ENCODE results near the gene CABP7. TPM values are rescaled to one million over a fixed set of nuclear protein-coding genes. Genes with fewer than 3 reads are reported as not detected.

Gene CABP7
- total and polyA plus RNA-seq, 12 donors: 0.77 to 15.1 (median 5.9) TPM

DNA sequence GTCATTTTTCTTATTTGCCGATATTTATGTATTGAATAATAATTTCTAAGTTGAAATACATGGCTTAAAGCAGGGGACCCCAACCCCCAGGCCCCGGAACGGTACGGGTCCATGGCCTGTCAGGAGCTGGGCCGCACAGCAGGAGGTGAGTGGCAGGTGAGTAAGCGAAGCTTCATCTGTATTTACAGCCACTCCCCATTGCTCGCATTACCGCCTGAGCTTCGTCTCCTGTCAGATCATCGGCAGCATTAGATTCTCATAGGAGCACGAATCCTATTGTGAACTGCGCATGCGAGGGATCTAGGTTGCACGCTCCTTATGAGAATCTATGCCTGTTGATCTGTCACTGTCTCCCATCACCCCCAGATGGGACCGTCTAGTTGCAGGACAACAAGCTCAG is 42.5 kb downstream of the CABP7 start:
- peaks cover 8 to 11% of the 10 kb centered on the region in 2 donors for H3K4me1 ChIP-seq (replicated peaks in 1 of 2)
- no peak for DNase-seq
- TF ChIP-seq CTCF (IDR thresholded peaks at IDR 0.05): no peak
- no peak for TF ChIP-seq POLR2A (IDR thresholded peaks at IDR 0.05)
- 80 to 93% (median 86%) methylated on average over 15 of the region's 15 CpGs for WGBS, 4 donors
- H3K9me3 ChIP-seq (replicated peaks in 1 of 3): no peaks in the 10 kb centered on the region
- intact Hi-C loops (cut with DNase I): no loop called here
- H3K27ac ChIP-seq: no peak overlapping the region
- H3K4me3 ChIP-seq: no peak overlapping the region
- no peaks in the 10 kb centered on the region for H3K36me3 ChIP-seq (replicated peaks in 1 of 2)
- H3K27me3 ChIP-seq: no peaks in the 10 kb centered on the region

GRCh38 chr22:29765905-29766631 is 46.3 kb downstream of the CABP7 start:
- H3K27ac ChIP-seq: peak overlapping the region in 4 of 5 donors; percentile 65 to 93 (median 84)
- H3K36me3 ChIP-seq (replicated peaks in 1 of 2): peaks cover 0 to 21% of the 10 kb centered on the region in 2 donors
- peak in 2 of 7 donors; percentile 25 to 57 for DNase-seq
- H3K4me3 ChIP-seq: peak overlapping the region in 3 of 4 donors; percentile 66 to 93 (median 85)
- no peak for TF ChIP-seq CTCF (IDR thresholded peaks at IDR 0.05)
- TF ChIP-seq POLR2A (IDR thresholded peaks at IDR 0.05): no peak
- H3K9me3 ChIP-seq (replicated peaks in 1 of 3): no peaks in the 10 kb centered on the region
- H3K27me3 ChIP-seq: no peaks in the 10 kb centered on the region
- 50 to 60% (median 55%) methylated on average over 13 to 15 of the region's 15 CpGs for WGBS, 4 donors
- intact Hi-C loops (cut with DNase I): no loop called here
- peaks cover 18 to 22% of the 10 kb centered on the region in 2 donors for H3K4me1 ChIP-seq (replicated peaks in 1 of 2)

DNA sequence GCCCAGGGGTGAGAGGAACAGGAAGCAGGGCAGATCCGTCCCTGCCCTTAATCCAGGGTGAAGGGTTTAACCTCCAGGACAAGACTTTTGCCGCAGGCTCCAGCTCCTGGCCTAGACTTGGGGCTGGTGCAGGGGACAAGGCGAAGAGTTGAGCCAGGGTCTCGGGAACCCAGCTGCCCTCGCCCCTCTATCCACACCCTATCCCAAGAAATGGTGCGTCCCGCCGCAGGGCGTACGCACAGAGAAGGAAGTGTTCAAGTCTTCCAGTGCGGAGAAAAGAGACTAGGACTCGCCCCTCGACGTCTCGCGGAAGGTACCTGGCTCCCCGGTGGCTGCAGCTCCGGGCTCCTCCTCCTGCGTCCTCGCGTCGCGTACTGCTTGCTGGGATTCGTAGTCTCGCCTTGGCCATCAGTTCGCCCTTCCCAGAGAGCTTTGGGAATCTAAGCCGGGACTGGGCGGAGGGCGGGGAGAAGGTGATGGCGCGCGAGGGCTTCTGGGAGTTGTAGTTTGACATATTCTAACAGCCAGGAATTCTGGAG is 46.9 kb downstream of the CABP7 start, which contains the start of gene ZMAT5:
Gene ZMAT5 (minus strand): TSS at position 376 of the 539 bp plus-strand sequence. CDS start 18,463 bp downstream, outside the sequence.
- H3K27ac ChIP-seq: peak within 1 kb of the TSS; percentile 65 to 93 (median 78)

More for the DNA sequence above, 46.9 kb downstream of the CABP7 start, which contains the start of gene ZMAT5:
- 0% methylated on average over 16 to 32 of the region's 32 CpGs for WGBS, 4 donors
- H3K36me3 ChIP-seq (replicated peaks in 1 of 2): peaks cover 0 to 22% of the 10 kb centered on the region in 2 donors
- intact Hi-C loops (cut with DNase I): no loop called here
- no peaks in the 10 kb centered on the region for H3K27me3 ChIP-seq
- peak within 1 kb of the TSS; percentile 36 to 93 (median 86) for H3K4me3 ChIP-seq
- TF ChIP-seq POLR2A (IDR thresholded peaks at IDR 0.05) (peak; percentile 51 to 91), CTCF (IDR thresholded peaks at IDR 0.05) (peak in 1 of 6 experiments; percentile 5)
- peaks cover 18 to 22% of the 10 kb centered on the region in 2 donors for H3K4me1 ChIP-seq (replicated peaks in 1 of 2)
- DNase-seq: peak; percentile 93 to 98 (median 97)
- no peaks in the 10 kb centered on the region for H3K9me3 ChIP-seq (replicated peaks in 1 of 3)

Measured in adrenal gland (tissue), 12 donors.